C4-2B (cell line): ENCODE measurements around the gene DRGX.

Experiments
- H3K27ac ChIP-seq: fragments of 450-650 bp; 2 replicates; pipeline ENCODE4 v1.5.1; 2017
- ZFX ChIP-seq: fragments of 450-650 bp; IDR thresholded peaks from 2 replicates; pipeline ENCODE4 v1.6.1; 2017
- TF ChIP-seq, protein P1 (sequence below): fragments of 450-650 bp; conservative IDR thresholded peaks from 2 replicates; pipeline ENCODE4 v1.5.1; 2017; ENCODE audit warnings: mild to moderate bottlenecking

DRGX gene

GRCh38 chr10:49395741-49396665 lies at the start of gene DRGX:
DRGX (minus strand) TSS chr10:49396089; CDS start chr10:49395440, 649 bp downstream.
- H3K27ac ChIP-seq = no peak within 1 kb of the TSS

DNA sequence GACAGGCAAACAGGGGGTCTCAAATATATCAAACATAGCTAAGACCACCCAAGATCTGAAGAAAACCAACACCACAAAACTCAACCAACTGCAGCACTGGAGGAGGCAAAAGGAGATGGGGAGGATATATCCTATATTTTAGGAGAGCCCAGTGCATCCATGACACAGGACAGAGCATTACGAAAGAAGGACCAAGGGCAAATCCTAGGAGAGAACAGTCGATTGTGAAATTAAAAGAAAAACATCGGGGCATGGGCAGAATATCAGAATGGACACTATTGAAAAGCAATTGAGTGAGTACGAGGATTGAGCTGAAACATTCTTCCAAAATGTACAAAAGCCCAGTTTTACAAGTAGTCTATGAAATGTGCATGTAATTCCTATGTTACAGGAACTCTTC lies 48.5 kb upstream of the DRGX start:
- TF ChIP-seq, protein P1, sequence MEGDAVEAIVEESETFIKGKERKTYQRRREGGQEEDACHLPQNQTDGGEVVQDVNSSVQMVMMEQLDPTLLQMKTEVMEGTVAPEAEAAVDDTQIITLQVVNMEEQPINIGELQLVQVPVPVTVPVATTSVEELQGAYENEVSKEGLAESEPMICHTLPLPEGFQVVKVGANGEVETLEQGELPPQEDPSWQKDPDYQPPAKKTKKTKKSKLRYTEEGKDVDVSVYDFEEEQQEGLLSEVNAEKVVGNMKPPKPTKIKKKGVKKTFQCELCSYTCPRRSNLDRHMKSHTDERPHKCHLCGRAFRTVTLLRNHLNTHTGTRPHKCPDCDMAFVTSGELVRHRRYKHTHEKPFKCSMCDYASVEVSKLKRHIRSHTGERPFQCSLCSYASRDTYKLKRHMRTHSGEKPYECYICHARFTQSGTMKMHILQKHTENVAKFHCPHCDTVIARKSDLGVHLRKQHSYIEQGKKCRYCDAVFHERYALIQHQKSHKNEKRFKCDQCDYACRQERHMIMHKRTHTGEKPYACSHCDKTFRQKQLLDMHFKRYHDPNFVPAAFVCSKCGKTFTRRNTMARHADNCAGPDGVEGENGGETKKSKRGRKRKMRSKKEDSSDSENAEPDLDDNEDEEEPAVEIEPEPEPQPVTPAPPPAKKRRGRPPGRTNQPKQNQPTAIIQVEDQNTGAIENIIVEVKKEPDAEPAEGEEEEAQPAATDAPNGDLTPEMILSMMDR = no peak
- no peak for TF ChIP-seq ZFX
- H3K27ac ChIP-seq = no peak overlapping the region

More at GRCh38 chr10:49395741-49396665, at the start of gene DRGX:
- TF ChIP-seq ZFX = no peak
- TF ChIP-seq, protein P1 = no peak

DNA sequence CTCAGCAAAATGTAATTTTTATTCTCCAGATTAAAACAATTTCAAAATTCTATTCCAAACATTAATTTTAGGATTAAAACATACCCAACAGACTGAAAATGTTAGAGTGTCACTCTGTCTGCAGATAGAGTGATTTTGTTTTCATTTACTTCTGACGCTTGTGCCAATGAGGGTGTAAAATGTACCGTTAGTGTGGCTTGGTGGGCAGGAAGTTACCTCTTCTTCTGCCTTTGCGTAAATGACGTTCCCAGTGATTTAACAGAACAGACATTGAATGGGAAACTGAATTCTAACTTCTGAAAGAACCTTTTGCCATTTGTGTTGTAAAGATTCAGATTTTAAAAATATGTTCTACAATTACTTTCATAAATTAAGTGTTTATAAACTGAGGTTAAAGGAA lies 47.0 kb upstream of the DRGX start:
- no peak overlapping the region for H3K27ac ChIP-seq
- TF ChIP-seq ZFX = no peak
- TF ChIP-seq, protein P1 = no peak

DNA sequence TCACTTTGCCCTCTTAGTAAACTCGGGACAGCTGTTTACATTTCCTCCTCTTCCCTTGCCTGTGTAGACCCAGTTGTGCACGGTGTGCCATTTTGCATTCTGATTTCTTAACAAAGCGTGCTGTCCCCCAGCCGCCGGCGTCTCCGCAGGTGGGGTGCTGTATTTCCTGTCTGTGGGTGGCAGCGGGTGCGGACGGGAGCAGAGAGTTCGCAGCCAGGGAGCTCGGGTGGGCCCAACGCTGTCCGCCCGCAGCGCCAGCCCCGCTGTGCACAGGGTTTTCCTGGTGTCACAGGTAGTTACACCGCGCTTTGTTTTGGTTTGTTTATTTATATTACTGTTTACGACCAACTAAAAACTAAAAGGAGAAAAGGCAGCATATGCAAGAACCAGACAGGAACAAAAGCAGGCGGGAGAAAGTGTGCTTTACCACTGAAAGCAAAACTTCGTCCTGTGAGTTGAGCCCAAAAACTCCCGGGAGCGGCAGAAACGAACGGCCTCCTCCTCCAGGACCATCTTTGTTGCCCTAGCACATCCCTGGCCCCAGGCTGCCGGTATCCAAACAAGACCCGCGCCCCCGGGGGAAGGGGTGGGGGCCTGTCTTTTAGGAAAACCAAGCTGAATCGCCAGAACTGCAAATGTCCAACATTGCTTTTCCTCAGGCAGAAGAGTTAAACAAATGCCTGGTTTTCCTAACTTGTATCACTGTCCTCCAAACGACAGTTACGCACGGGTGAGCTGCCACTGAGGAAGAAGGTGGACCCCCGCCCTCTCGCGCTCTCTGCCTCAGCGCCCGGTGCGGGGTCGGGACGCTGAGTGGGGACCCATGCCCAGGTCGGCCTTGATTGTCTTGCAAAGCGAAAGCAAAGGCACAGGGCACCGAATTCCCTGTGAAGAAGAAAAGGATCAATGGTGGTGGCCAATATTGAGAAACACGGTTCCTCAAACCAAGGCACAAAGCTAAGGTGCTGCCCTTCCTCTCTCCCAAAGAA lies 45.9 kb upstream of the DRGX start:
- no peak overlapping the region for H3K27ac ChIP-seq
- TF ChIP-seq, protein P1 = no peak
- no peak for TF ChIP-seq ZFX

DNA sequence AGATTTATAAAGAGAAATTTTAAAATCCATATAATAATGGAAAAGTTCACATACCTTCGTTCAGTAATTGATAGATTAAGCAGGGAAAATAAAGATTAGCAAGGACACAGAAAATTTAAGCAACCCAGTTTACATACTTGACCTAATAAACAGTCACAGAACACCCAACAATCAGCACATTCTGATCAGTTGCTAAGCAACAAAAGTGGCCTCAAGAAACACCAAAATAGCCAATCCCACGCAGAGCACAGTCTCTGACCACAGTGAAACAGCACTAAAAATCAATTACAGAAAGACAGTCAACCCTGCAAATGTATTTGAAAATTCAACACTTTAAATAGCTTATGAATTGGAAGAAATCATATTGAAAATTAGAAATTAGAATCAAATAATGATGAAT lies 39.3 kb upstream of the DRGX start:
- no peak overlapping the region for H3K27ac ChIP-seq
- TF ChIP-seq, protein P1 = no peak
- TF ChIP-seq ZFX = no peak

DNA sequence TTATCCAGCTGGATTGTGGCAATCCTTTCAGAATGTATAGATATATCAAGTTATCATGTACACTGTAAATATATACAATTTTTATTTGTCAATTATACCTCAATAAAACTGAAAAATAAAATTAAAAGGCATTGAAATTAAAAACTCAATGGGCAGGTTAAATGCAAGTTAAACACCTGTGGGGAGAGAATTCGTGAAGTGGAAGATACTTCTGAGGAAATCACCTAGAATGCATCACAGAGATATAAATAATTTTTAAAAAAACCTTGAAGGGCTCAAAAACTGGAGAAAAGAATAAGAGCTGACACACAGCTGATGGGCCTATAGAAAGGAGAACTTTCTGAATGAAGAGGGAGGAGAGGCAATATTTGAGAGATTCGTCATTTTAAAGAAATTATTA lies 37.2 kb upstream of the DRGX start:
- no peak overlapping the region for H3K27ac ChIP-seq
- no peak for TF ChIP-seq ZFX
- TF ChIP-seq, protein P1 = no peak

DNA sequence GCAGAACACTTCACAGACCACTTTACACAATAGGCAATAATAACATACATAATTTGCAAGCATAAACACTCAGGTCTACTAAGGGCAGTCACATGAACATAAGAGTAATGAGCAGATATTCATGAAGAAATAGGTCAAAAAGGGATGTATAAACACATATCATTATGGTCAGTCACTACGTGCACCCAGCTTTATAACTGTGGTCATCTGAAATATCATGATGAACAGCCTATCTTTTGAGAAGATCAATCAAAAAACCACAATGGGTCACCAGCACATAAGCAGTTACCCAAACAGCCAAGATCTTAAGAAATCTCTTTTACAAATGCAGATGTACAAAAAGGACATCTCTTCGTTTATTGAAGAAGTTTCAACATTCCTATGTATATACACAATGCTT lies 35.5 kb upstream of the DRGX start:
- TF ChIP-seq ZFX = no peak
- TF ChIP-seq, protein P1 = no peak
- H3K27ac ChIP-seq = no peak overlapping the region
